B cell (primary cell): ENCODE results near the gene CARS2. TPM values are rescaled to one million over a fixed set of nuclear protein-coding genes. Genes with fewer than 3 reads are reported as not detected.

Source experiments
- ATAC-seq: fragments of 200-7000 bp; cut with Tn5 transposase; one replicate; pipeline ENCODE4 v1.10.0; 2021; ENCODE audit warnings: low read depth, mild to moderate bottlenecking, moderate number of reproducible peaks, moderate library complexity
- CTCF ChIA-PET: fragments of 350-600 bp; sonication (Branson Sonifier 250); formaldehyde crosslinking; loops from one replicate; lab custom pipeline; 2021; ENCODE audit warnings: antibody characterized with exemption, inconsistent platforms; lab: Charles Lee
- POLR2A ChIA-PET: fragments of 350-600 bp; sonication (Branson Sonifier 250); formaldehyde crosslinking; loops from one replicate; lab custom pipeline; 2021; ENCODE audit warnings: antibody characterized with exemption; lab: Charles Lee
- DNase-seq: peaks from one replicate; pipeline ENCODE4 v3.0.0; 2013
- H2AFZ ChIP-seq: 2 replicates; pipeline ENCODE4 v1.6.1; 2012; ENCODE audit warnings: mild to moderate bottlenecking, low read depth, low read length; ENCODE audit not compliant: insufficient read depth, poor library complexity, severe bottlenecking
- H3K27ac ChIP-seq, 2 donors: 1 replicate in 1 of 2; 2 replicates in 1 of 2; pipeline ENCODE4 v1.5.1; 2012 to 2013; ENCODE audit warnings: low read length in 2 of 2, mild to moderate bottlenecking in 2 of 2, moderate library complexity in 1 of 2
- H3K27me3 ChIP-seq, 4 experiments: fragments of 200-600 bp in 1 of 4; sonication (generic) in 1 of 4; replicated peaks in 1 of 4; 1 replicate in 2 of 4; 2 replicates in 2 of 4; pipeline versions ENCODE4 v1.6.1 to v1.7.0; 2013 to 2016; ENCODE audit warnings: low read length in 3 of 4, mild to moderate bottlenecking in 2 of 4, mixed read lengths in 1 of 4, moderate library complexity in 1 of 4; ENCODE audit not compliant: insufficient read depth in 4 of 4, control insufficient read depth in 3 of 4; ENCODE audit errors: control extremely low read depth in 1 of 4
- H3K36me3 ChIP-seq, 2 experiments: replicated peaks in 1 of 2; 1 replicate in 1 of 2; 2 replicates in 1 of 2; pipeline versions ENCODE4 v1.6.1 to v1.7.1; 2013; ENCODE audit warnings: low read length in 1 of 2; ENCODE audit not compliant: insufficient read depth in 2 of 2, control insufficient read depth in 1 of 2; ENCODE audit errors: control extremely low read depth in 1 of 2, extremely low read depth in 1 of 2
- H3K4me1 ChIP-seq, 2 donors: fragments of 200-600 bp in 1 of 2; sonication (generic) in 1 of 2; 1 replicate in 1 of 2; 2 replicates in 1 of 2; pipeline versions ENCODE4 v1.5.1 to v1.6.1; 2013 to 2017; ENCODE audit warnings: low read length in 2 of 2; ENCODE audit not compliant: control insufficient read depth in 2 of 2, insufficient read depth in 2 of 2
- H3K4me2 ChIP-seq: replicated peaks from 2 replicates; pipeline ENCODE3; 2012; ENCODE audit warnings: mild to moderate bottlenecking, low read depth, low read length; ENCODE audit not compliant: poor library complexity, severe bottlenecking
- H3K4me3 ChIP-seq, 5 experiments: fragments of 200-600 bp in 1 of 5; sonication (generic) in 1 of 5; 1 replicate in 3 of 5; 2 replicates in 2 of 5; pipeline versions ENCODE4 v1.5.1 to v1.7.0; 2011 to 2016; ENCODE audit warnings: low read length in 4 of 5, mild to moderate bottlenecking in 4 of 5, low read depth in 2 of 5, control low read depth in 1 of 5, moderate library complexity in 1 of 5; ENCODE audit not compliant: insufficient read depth in 1 of 5; ENCODE audit errors: control extremely low read depth in 1 of 5, extremely low read depth in 1 of 5
- H3K79me2 ChIP-seq: fragments of 200-600 bp; sonication (generic); one replicate; pipeline ENCODE4 v1.6.0; 2016; ENCODE audit warnings: low read length; ENCODE audit not compliant: control insufficient read depth, insufficient read depth
- H3K9ac ChIP-seq: fragments of 200-600 bp; sonication (generic); 2 replicates; pipeline ENCODE4 v1.6.1; 2017; ENCODE audit warnings: mild to moderate bottlenecking, low read length, moderate library complexity
- H3K9me3 ChIP-seq, 3 donors: one replicate each; pipeline versions ENCODE4 v1.6.1 to v1.7.1; 2013; ENCODE audit warnings: low read length in 2 of 3; ENCODE audit not compliant: control insufficient read depth in 2 of 3, insufficient read depth in 1 of 3; ENCODE audit errors: control extremely low read depth in 1 of 3
- H4K20me1 ChIP-seq: 2 replicates; pipeline ENCODE4 v1.6.0; 2012; ENCODE audit warnings: mild to moderate bottlenecking, low read length; ENCODE audit not compliant: insufficient read depth, control insufficient read depth, poor library complexity, severe bottlenecking
- H3K27ac Mint-ChIP-seq: one replicate; pipeline ENCODE4 v1.8.0; 2021; ENCODE audit warnings: mixed read lengths
- H3K27me3 Mint-ChIP-seq: one replicate; pipeline ENCODE4 v1.8.0; 2021; ENCODE audit warnings: mixed read lengths
- H3K4me1 Mint-ChIP-seq: one replicate; pipeline ENCODE4 v1.8.0; 2021; ENCODE audit warnings: mixed read lengths
- H3K4me3 Mint-ChIP-seq: one replicate; pipeline ENCODE4 v1.8.0; 2021; ENCODE audit warnings: mixed read lengths
- H3K9me3 Mint-ChIP-seq: one replicate; pipeline ENCODE4 v1.8.0; 2022; ENCODE audit warnings: mixed read lengths; ENCODE audit not compliant: insufficient read depth
- EZH2 ChIP-seq: IDR thresholded peaks from 2 replicates; pipeline ENCODE4 v1.6.1; 2012; ENCODE audit warnings: borderline replicate concordance, low read depth, mild to moderate bottlenecking, moderate library complexity, low read length; ENCODE audit not compliant: insufficient read depth, poor library complexity, severe bottlenecking
- WGBS: methylation state at CpG from one replicate; pipeline ENCODE4 v1.1.5; 2013; ENCODE audit warnings: missing lambda C conversion rate; ENCODE audit not compliant: insufficient coverage; 5-methylcytosine and 5-hydroxymethylcytosine counted together
- intact Hi-C: fragments of 100-400 bp; cut with micrococcal nuclease; formaldehyde crosslinking; loops from one replicate; pipeline ENCODE4 v1.10.0; 2022
- polyA plus RNA-seq: library from polyadenylated mRNA; depleted of rRNA; stranded (reverse); fragments of >200 nt; gene quantifications from 2 replicates; pipeline ENCODE4 v1.2.3, GENCODE V29; 2012
- total RNA-seq, 2 donors: library from RNA; stranded (reverse); fragments of 120-200 nt in 1 of 2; gene quantifications; 1 replicate in 1 of 2; 2 replicates in 1 of 2; pipeline versions ENCODE4 v1.2.3 to v1.2.4, GENCODE V29; 2013 to 2022
- TF ChIP-seq, protein P1 (sequence below): fragments of 200-600 bp; IDR thresholded peaks from one replicate; pipeline ENCODE4 v1.8.0; 2022; ENCODE audit warnings: antibody characterized with exemption, mild to moderate bottlenecking

CARS2 gene
- total and polyA plus RNA-seq, 2 donors (not counting 1 experiment from before 2014, with no cell fraction given) = 154 to 188 TPM

DNA sequence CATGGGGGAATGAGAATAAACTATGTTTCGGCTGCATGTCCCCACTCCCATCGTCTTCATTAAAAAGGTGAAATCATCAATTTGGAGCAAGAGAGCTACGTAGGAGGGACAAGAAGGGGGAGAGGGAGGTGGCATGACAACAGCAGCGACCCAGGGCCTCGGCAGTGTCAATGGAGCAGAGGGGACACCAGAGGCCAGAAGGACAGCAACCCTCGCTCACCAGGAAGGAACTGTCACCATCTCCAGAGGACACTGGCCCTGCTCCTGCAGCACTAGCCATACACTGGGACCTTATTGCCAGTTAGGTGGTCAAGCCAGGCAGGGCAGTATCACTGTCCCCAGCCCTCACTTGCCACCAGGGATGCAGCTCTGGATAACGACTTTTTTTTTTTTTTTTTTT is 56.4 kb downstream of the CARS2 start:
- Histone ChIP-seq H3K4me2 (no peak overlapping the region), H3K9me3 (no peaks in the 10 kb centered on the region), H3K4me1 (peaks cover 51 to 53% of the 10 kb centered on the region in 2 donors), H3K27me3 (no peaks in the 10 kb centered on the region), H3K27ac (no peak overlapping the region), H3K9ac (no peak overlapping the region), H3K79me2 (peaks cover 59% of the 10 kb centered on the region), H4K20me1 (peaks cover 3% of the 10 kb centered on the region), H3K36me3 (peaks cover 0 to 42% of the 10 kb centered on the region in 2 experiments), H3K4me3 (no peak overlapping the region), H2AFZ (no peak overlapping the region)
- CTCF ChIA-PET = interaction anchor here (1.4 to 4.3 kb wide), 4 partner anchors 27 to 418 kb away, joined by 3 to 12 read pairs (median 6); no protein-coding TSS in a partner anchor
- Mint-ChIP-seq H3K27ac (peak overlapping the region; percentile 8), H3K4me3 (no peak overlapping the region), H3K9me3 (no peaks in the 10 kb centered on the region), H3K4me1 (peaks cover 59% of the 10 kb centered on the region), H3K27me3 (no peaks in the 10 kb centered on the region)
- intact Hi-C loops = loop anchor here (10.0 kb wide), 1 partner anchor 265 kb away; the partner anchor contains the start of gene ANKRD10
- DNase-seq (no peak), ATAC-seq (no peak)
- TF ChIP-seq EZH2 = no peak
- TF ChIP-seq, protein P1, sequence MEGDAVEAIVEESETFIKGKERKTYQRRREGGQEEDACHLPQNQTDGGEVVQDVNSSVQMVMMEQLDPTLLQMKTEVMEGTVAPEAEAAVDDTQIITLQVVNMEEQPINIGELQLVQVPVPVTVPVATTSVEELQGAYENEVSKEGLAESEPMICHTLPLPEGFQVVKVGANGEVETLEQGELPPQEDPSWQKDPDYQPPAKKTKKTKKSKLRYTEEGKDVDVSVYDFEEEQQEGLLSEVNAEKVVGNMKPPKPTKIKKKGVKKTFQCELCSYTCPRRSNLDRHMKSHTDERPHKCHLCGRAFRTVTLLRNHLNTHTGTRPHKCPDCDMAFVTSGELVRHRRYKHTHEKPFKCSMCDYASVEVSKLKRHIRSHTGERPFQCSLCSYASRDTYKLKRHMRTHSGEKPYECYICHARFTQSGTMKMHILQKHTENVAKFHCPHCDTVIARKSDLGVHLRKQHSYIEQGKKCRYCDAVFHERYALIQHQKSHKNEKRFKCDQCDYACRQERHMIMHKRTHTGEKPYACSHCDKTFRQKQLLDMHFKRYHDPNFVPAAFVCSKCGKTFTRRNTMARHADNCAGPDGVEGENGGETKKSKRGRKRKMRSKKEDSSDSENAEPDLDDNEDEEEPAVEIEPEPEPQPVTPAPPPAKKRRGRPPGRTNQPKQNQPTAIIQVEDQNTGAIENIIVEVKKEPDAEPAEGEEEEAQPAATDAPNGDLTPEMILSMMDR = no peak
- POLR2A ChIA-PET = interaction anchor here (1.8 kb wide), 2 partner anchors 27 to 63 kb away, joined by 5 to 6 read pairs; no protein-coding TSS in a partner anchor
- 91% methylated on average over 7 of the region's 7 CpGs for WGBS

DNA sequence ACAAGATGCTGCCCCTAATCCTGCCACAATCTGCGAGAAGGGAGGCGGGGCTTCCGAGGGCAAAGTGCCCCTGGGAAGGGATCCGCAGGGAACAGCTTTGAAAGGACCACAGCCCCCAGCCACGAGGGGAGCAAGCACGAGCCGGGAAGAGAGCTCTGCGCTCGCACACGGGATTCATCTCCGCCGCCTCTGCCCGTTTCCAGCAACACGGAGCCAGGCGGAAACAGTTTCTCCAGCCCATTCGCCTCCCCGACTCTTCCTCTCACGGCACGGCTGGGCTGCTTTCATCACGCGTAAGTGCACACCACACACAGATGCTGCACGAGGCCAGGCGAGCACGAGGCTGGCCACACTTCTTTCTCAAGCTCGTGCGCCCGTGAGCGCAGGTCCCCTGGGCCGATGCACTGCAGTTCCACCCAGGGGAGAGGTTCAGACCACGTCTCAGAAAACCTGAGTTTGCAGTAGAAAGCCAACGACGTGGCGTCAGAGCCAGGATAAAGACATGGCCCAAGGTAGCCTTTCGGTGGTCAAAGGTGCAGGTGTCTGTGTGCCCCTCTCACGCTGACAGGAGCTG is 57.0 kb downstream of the CARS2 start:
- Histone ChIP-seq H4K20me1 (peaks cover 4% of the 10 kb centered on the region), H3K9ac (no peak overlapping the region), H3K9me3 (no peaks in the 10 kb centered on the region), H3K4me3 (no peak overlapping the region), H3K36me3 (peaks cover 0 to 45% of the 10 kb centered on the region in 2 experiments), H3K4me1 (peaks cover 52 to 55% of the 10 kb centered on the region in 2 donors), H3K27ac (no peak overlapping the region), H3K4me2 (no peak overlapping the region), H3K27me3 (no peaks in the 10 kb centered on the region), H3K79me2 (peaks cover 57% of the 10 kb centered on the region), H2AFZ (no peak overlapping the region)
- Mint-ChIP-seq H3K4me3 (no peak overlapping the region), H3K27ac (no peak overlapping the region), H3K27me3 (no peaks in the 10 kb centered on the region), H3K9me3 (no peaks in the 10 kb centered on the region), H3K4me1 (peaks cover 55% of the 10 kb centered on the region)
- DNase-seq (no peak), ATAC-seq (no peak)
- intact Hi-C loops = loop anchor here (10.0 kb wide), 1 partner anchor 266 kb away; the partner anchor contains the start of gene ANKRD10
- ChIA-PET POLR2A (interaction anchor here (1.8 kb wide), 2 partner anchors 27 to 64 kb away, joined by 5 to 6 read pairs; no protein-coding TSS in a partner anchor), CTCF (interaction anchor here (1.0 to 6.2 kb wide), 6 partner anchors 14 to 419 kb away, joined by 3 to 64 read pairs (median 6); no protein-coding TSS in a partner anchor)
- 96% methylated on average over 35 of the region's 35 CpGs for WGBS
- TF ChIP-seq EZH2 = no peak
- TF ChIP-seq, protein P1 = no peak
